Testis (tissue), 3 donors: ENCODE measurements around the gene UNC80. TPM values are rescaled to one million over a fixed set of nuclear protein-coding genes. Genes with fewer than 3 reads are reported as not detected.

ENCODE experiments used
- DNase-seq: peaks from one replicate; pipeline ENCODE4 v3.0.0-alpha.2; 2019
- H3K27ac ChIP-seq, 2 donors: fragments of 200-600 bp; sonication (generic); one replicate each; pipeline ENCODE4 v1.5.1; 2019
- H3K27me3 ChIP-seq: fragments of 200-600 bp; sonication (generic); one replicate; pipeline ENCODE4 v1.5.1; 2019
- H3K36me3 ChIP-seq: fragments of 200-600 bp; sonication (generic); one replicate; pipeline ENCODE4 v1.5.1; 2017; ENCODE audit warnings: low read depth; ENCODE audit errors: missing control alignments
- H3K4me1 ChIP-seq: fragments of 200-600 bp; sonication (generic); one replicate; pipeline ENCODE4 v1.5.1; 2019
- H3K4me3 ChIP-seq, 2 donors: fragments of 200-600 bp; sonication (generic); one replicate each; pipeline ENCODE4 v1.5.1; 2017 to 2019
- H3K9me3 ChIP-seq: fragments of 200-600 bp; sonication (generic); one replicate; pipeline ENCODE4 v1.5.1; 2017
- CTCF ChIP-seq, 3 experiments: fragments of 450-650 bp in 2 of 3; fragments of 200-600 bp in 1 of 3; sonication (generic) in 1 of 3; IDR thresholded peaks; one replicate each; pipeline ENCODE4 v1.5.1; 2016 to 2019; ENCODE audit warnings: antibody characterized with exemption in 3 of 3, mild to moderate bottlenecking in 2 of 3, moderate library complexity in 1 of 3
- POLR2A ChIP-seq: fragments of 450-650 bp; IDR thresholded peaks from one replicate; pipeline ENCODE4 v1.6.1; 2017; ENCODE audit warnings: antibody characterized with exemption, mild to moderate bottlenecking, moderate library complexity
- WGBS, 2 donors: methylation state at CpG; one replicate each; pipeline ENCODE4 v1.1.5; 2018; 5-methylcytosine and 5-hydroxymethylcytosine counted together
- intact Hi-C: fragments of 100-400 bp; cut with DNase I; formaldehyde crosslinking; loops from one replicate; pipeline ENCODE4 v1.15.1; 2023; ENCODE audit warnings: low total_unique reads
- polyA plus RNA-seq: library from polyadenylated mRNA; stranded (reverse); fragments of 350-450 nt; fragmentation: Illumina TruSeq; extraction: RNeasy Lipid Tissue Mini Kit (QIAGEN cat#74804); gene quantifications from one replicate; pipeline ENCODE4 v1.2.3, GENCODE V29; 2014; ENCODE audit warnings: low read depth, low replicate concordance; ENCODE audit not compliant: insufficient read depth
- total RNA-seq, 2 donors: library from RNA; depleted of rRNA; stranded (reverse); fragments of >200 nt; gene quantifications; one replicate each; pipeline ENCODE4 v1.2.3, GENCODE V29; 2016

Gene UNC80
- total and polyA plus RNA-seq, 3 donors from 2014 or later: 8.2 to 46.1 (median 34.8) TPM

- no peaks in the 10 kb centered on the region for H3K36me3 ChIP-seq
- DNase-seq: no peak
- no peaks in the 10 kb centered on the region for H3K4me1 ChIP-seq
- intact Hi-C loops: no loop called here
- whole genome bisulfite sequencing, 2 donors: 54 to 58% methylated on average over 1 of the region's 1 CpG
- no peak overlapping the region for H3K4me3 ChIP-seq
- no peak overlapping the region for H3K27ac ChIP-seq
- no peaks in the 10 kb centered on the region for H3K27me3 ChIP-seq
- no peaks in the 10 kb centered on the region for H3K9me3 ChIP-seq
- no peak for TF ChIP-seq POLR2A
These were observed 104.6 kb downstream of the UNC80 start for GRCh38 chr2:209876211-209876610.

- WGBS, 2 donors: 93 to 94% methylated on average over 4 of the region's 4 CpGs
- no peak for TF ChIP-seq CTCF (IDR thresholded peaks at IDR 0.05)
- no peak for TF ChIP-seq POLR2A
- intact Hi-C loops: no loop called here
- Histone ChIP-seq H3K4me1 (no peaks in the 10 kb centered on the region), H3K27me3 (no peaks in the 10 kb centered on the region), H3K4me3 (no peak overlapping the region), H3K36me3 (no peaks in the 10 kb centered on the region), H3K27ac (no peak overlapping the region), H3K9me3 (no peaks in the 10 kb centered on the region)
- DNase-seq: no peak
These were observed 107.1 kb downstream of the UNC80 start for GRCh38 chr2:209878701-209879100.

DNA sequence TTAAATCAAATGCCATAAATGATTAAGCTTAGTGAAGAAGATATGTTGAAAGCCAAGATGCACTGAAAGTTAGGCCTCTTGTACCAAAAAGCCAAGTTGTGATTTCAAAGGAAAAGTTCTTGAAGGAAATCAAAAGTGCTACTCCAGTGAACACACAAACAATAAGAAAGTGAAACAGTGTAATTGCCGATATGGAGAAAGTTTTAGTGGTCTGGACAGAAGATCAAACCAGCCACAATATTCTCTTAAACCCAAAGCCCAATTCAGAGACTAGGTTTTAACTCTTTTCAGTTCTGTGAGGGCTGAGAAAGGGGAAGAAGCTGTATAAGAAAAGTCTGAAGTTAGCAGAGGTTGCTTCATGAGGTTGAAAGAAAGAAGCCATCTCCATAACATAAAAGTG lies 129.0 kb downstream of the UNC80 start:
- intact Hi-C loops: no loop called here
- no peaks in the 10 kb centered on the region for H3K27me3 ChIP-seq
- no peaks in the 10 kb centered on the region for H3K36me3 ChIP-seq
- TF ChIP-seq POLR2A (no peak), CTCF (IDR thresholded peaks at IDR 0.05) (no peak)
- no peak overlapping the region for H3K27ac ChIP-seq
- H3K4me1 ChIP-seq: no peaks in the 10 kb centered on the region
- no peak overlapping the region for H3K4me3 ChIP-seq
- 91 to 97% methylated on average over 1 of the region's 1 CpG for WGBS, 2 donors
- H3K9me3 ChIP-seq: no peaks in the 10 kb centered on the region
- DNase-seq: no peak

DNA sequence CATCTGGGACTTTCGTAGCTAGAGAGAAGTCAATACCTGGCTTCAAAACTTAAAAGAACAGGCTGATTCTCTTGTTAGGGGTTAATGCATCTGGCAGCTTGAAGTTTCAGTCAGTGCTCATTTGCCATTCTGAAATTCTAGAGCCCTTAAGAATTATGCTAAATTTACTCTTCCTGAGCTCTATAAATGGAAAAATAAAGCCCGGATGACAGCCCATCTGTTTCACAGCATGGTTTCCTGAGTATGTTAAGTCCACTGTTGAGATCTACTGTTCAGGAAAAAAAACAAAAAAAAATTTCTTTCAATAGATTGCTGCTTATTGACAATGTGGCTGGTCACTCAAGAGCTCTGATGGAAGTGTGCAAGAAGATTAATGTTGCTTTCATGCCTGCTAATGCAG lies 129.5 kb downstream of the UNC80 start:
- no peak overlapping the region for H3K27ac ChIP-seq
- H3K9me3 ChIP-seq: no peaks in the 10 kb centered on the region
- no peak for TF ChIP-seq CTCF (IDR thresholded peaks at IDR 0.05)
- no peak for TF ChIP-seq POLR2A
- no peaks in the 10 kb centered on the region for H3K27me3 ChIP-seq
- H3K36me3 ChIP-seq: no peaks in the 10 kb centered on the region
- no peak overlapping the region for H3K4me3 ChIP-seq
- no peaks in the 10 kb centered on the region for H3K4me1 ChIP-seq
- 76 to 91% methylated on average over 2 of the region's 2 CpGs for WGBS, 2 donors
- intact Hi-C loops: no loop called here
- DNase-seq: no peak

GRCh38 chr2:209905691-209906090 lies 134.1 kb downstream of the UNC80 start:
- no peak for DNase-seq
- H3K27me3 ChIP-seq: no peaks in the 10 kb centered on the region
- no peak overlapping the region for H3K4me3 ChIP-seq
- WGBS, 2 donors: 90 to 100% methylated on average over 2 of the region's 2 CpGs
- intact Hi-C loops: no loop called here
- TF ChIP-seq POLR2A: no peak
- TF ChIP-seq CTCF (IDR thresholded peaks at IDR 0.05): no peak
- H3K4me1 ChIP-seq: no peaks in the 10 kb centered on the region
- no peak overlapping the region for H3K27ac ChIP-seq
- no peaks in the 10 kb centered on the region for H3K36me3 ChIP-seq
- H3K9me3 ChIP-seq: no peaks in the 10 kb centered on the region
